Progenitor cell of endocrine pancreas (in vitro differentiated cells): ENCODE data around the gene NOM1. TPM values are rescaled to one million over a fixed set of nuclear protein-coding genes. Genes with fewer than 3 reads are reported as not detected.

Experiments used
- DNase-seq: peaks from one replicate; pipeline ENCODE4 v3.0.0; 2021; ENCODE audit warnings: low spot score; ENCODE audit not compliant: unreplicated experiment
- H3K27ac Mint-ChIP-seq: 2 replicates; pipeline ENCODE4 v1.8.0; 2021; ENCODE audit warnings: mild to moderate bottlenecking, moderate library complexity, mixed read lengths
- H3K27me3 Mint-ChIP-seq: 2 replicates; pipeline ENCODE4 v1.8.0; 2021; ENCODE audit warnings: mixed read lengths
- H3K36me3 Mint-ChIP-seq: 2 replicates; pipeline ENCODE4 v1.8.0; 2022; ENCODE audit warnings: mixed read lengths; ENCODE audit not compliant: insufficient read depth
- H3K4me1 Mint-ChIP-seq: 2 replicates; pipeline ENCODE4 v1.8.0; 2021; ENCODE audit warnings: low read depth, mixed read lengths
- H3K4me3 Mint-ChIP-seq: 2 replicates; pipeline ENCODE4 v1.8.0; 2021; ENCODE audit warnings: low read depth, mild to moderate bottlenecking, moderate library complexity, mixed read lengths
- H3K9me3 Mint-ChIP-seq: 2 replicates; pipeline ENCODE4 v1.8.0; 2021; ENCODE audit warnings: low read depth, mixed read lengths
- total RNA-seq: library from RNA; stranded (reverse); gene quantifications from 2 replicates; pipeline ENCODE4 v1.2.1, GENCODE V29; 2021
- TF ChIP-seq, protein P1 (sequence below): fragments of 200-600 bp; sonication (generic); IDR thresholded peaks from one replicate; pipeline ENCODE4 v1.5.0; 2021; ENCODE audit warnings: antibody characterized with exemption, mild to moderate bottlenecking; ENCODE audit not compliant: unreplicated experiment

Gene NOM1
- total RNA-seq, 1 donor from 2014 or later: 33.6 TPM

DNA sequence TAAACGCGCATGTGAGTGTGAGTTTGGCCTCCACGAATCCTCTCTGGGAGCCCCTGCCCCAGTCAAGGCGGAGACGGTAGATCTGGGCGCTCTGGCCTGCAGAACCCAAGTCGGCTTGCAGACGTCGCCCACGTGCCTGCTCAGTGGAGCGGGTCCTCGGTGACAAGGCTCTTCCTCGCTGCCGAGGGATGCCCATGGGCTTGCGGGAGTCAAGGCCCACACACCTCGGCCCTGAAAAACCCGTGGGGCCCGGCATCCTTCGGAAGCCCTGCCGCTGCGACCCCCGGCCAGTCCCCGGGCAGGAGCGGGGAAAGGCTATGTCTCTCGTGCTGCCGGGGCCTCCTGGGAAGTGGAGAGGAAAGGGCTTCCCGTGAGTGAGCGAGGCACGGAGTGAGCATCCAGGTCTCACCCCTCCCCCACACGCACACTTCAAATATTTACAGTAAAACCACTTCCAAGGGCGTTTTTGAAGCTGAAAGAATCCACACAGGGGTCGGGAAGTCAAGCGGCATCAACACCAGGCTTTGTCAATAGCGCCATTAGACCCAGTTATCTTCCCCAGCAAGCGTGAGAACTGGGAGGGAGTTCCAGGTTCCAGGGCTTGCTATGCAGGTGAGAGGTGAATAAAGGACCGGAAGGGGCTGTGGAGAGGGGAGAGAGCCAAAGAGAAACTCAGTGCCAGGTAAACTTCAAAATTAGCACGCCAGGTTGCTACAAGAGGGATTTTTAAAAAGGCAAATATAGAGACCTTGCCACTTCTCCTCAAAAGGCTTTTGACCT is 62.0 kb downstream of the NOM1 start:
- Mint-ChIP-seq H3K9me3 (no peaks in the 10 kb centered on the region), H3K4me3 (peak overlapping the region; percentile 75), H3K36me3 (peaks cover 7% of the 10 kb centered on the region), H3K27me3 (peaks cover 17% of the 10 kb centered on the region), H3K27ac (peak overlapping the region; percentile 83), H3K4me1 (peaks cover 53% of the 10 kb centered on the region)
- no peak for DNase-seq
- TF ChIP-seq, protein P1, sequence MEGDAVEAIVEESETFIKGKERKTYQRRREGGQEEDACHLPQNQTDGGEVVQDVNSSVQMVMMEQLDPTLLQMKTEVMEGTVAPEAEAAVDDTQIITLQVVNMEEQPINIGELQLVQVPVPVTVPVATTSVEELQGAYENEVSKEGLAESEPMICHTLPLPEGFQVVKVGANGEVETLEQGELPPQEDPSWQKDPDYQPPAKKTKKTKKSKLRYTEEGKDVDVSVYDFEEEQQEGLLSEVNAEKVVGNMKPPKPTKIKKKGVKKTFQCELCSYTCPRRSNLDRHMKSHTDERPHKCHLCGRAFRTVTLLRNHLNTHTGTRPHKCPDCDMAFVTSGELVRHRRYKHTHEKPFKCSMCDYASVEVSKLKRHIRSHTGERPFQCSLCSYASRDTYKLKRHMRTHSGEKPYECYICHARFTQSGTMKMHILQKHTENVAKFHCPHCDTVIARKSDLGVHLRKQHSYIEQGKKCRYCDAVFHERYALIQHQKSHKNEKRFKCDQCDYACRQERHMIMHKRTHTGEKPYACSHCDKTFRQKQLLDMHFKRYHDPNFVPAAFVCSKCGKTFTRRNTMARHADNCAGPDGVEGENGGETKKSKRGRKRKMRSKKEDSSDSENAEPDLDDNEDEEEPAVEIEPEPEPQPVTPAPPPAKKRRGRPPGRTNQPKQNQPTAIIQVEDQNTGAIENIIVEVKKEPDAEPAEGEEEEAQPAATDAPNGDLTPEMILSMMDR: no peak

DNA sequence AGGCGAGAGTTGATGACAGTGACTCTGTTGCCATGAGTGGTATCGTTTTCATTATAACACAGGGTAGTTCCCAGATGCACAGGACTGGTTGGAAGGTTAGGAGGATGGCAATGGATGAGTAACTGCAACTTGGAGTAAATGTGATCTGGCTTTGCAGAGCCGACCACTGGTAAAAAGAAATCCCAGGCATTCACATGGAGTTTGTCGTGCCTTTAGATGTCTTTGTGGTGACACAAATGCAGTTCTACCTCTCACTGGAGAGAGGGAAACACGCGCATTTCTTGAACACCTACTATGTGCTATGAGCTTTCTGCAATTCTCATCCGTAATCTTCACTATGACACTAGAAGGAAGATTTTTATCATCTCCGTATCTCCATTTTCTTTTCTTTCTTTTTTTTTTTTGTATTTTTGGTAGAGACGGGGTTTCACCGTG is 62.6 kb downstream of the NOM1 start:
- peak overlapping the region; percentile 83 for H3K27ac Mint-ChIP-seq
- peak overlapping the region; percentile 75 for H3K4me3 Mint-ChIP-seq
- TF ChIP-seq, protein P1: no peak
- no peak for DNase-seq
- H3K4me1 Mint-ChIP-seq: peaks cover 55% of the 10 kb centered on the region
- H3K9me3 Mint-ChIP-seq: no peaks in the 10 kb centered on the region
- peaks cover 17% of the 10 kb centered on the region for H3K27me3 Mint-ChIP-seq
- H3K36me3 Mint-ChIP-seq: peaks cover 3% of the 10 kb centered on the region

DNA sequence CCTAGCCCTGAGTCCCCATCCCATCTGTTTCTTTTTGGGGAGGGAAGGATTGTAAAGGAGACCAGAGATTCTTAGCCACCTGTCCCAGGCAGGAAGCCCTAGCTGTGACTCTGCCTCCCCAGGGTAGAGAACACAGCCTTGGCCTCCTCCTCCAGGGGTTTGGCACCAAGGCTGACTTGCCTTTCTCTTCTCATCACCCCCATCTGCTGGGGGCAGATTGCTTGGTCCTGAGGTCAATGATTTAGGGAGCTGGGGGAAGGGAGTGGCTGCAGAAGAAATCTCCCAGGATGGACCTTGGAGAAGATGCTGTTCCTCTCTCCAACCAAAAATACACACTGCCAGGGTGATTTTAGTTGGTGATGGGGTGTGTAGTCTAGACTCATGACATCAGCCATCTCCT is 63.6 kb downstream of the NOM1 start:
- Mint-ChIP-seq H3K4me1 (peaks cover 51% of the 10 kb centered on the region), H3K9me3 (no peaks in the 10 kb centered on the region), H3K27me3 (peaks cover 15% of the 10 kb centered on the region), H3K4me3 (no peak overlapping the region), H3K36me3 (peaks cover 3% of the 10 kb centered on the region), H3K27ac (peak overlapping the region; percentile 95)
- DNase-seq: no peak
- TF ChIP-seq, protein P1: no peak

DNA sequence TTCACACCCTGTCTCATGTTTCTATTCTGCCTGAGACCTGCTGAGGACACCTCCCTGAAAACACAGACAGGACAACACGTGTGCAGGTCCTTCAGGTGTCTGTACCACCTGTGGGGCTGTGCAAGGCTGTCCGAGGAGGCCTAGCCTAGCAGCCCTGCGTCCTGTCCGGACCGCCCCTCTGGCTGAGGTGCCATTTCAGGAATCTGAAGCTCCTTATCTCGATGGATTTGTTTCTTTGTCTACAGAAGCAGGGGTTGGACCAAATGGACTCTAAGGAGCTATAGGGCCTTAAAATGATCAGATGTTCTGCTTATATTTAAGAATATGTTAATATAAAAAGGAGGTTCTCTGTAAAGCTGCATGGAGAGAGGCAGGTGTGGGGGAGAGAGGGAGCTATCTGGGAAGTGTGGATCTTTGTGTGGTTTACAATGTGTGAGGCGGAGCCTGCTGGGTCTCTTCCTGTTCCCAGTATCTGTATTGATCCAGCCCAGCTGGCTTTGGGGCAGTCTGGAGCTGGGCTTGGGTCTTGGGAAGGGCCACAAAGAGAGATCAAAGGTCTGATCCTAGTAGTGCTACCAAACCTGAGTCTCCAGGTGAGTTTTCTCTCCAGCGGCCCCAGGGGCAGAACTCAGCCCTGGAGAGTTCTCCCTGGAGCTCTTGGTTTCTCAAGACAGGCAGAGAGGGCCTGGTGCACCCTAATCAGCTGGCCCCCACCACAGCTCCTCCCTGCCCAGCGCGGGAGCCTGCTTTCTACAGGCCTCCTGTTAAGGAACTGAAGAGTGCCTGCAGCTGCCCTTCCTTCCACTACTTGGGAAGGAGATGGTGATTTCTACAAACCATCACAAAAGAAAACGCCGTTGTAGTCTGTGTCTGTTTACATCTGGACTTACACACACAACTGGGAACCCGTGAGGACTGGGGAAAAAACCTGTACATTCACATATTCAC is 64.4 kb downstream of the NOM1 start:
- Mint-ChIP-seq H3K4me1 (peaks cover 51% of the 10 kb centered on the region), H3K4me3 (peak overlapping the region; percentile 50), H3K36me3 (peaks cover 1% of the 10 kb centered on the region), H3K9me3 (no peaks in the 10 kb centered on the region), H3K27ac (peak overlapping the region; percentile 95), H3K27me3 (peaks cover 17% of the 10 kb centered on the region)
- TF ChIP-seq, protein P1: no peak
- no peak for DNase-seq
